Stimulated activated CD4-positive, alpha-beta T cell treated with anti-CD3 and anti-CD28 coated beads, Interleukin-1b, Interleukin-23, amount 100 ng/mL, for 48 hours (primary cell): ENCODE results near the gene PGM3.
A peak's percentile ranks its signal among the peaks of the same experiment; 100 is the strongest.
"Not testable (repeated sequence)": the region's sequence is repeated elsewhere in the genome, so short reads cannot be mapped to it uniquely, and the experiment has no call there.

Experiments used
- DNase-seq: peaks from one replicate; pipeline ENCODE4 v3.0.0-alpha.2; 2020

PGM3 gene, protein sequence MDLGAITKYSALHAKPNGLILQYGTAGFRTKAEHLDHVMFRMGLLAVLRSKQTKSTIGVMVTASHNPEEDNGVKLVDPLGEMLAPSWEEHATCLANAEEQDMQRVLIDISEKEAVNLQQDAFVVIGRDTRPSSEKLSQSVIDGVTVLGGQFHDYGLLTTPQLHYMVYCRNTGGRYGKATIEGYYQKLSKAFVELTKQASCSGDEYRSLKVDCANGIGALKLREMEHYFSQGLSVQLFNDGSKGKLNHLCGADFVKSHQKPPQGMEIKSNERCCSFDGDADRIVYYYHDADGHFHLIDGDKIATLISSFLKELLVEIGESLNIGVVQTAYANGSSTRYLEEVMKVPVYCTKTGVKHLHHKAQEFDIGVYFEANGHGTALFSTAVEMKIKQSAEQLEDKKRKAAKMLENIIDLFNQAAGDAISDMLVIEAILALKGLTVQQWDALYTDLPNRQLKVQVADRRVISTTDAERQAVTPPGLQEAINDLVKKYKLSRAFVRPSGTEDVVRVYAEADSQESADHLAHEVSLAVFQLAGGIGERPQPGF

DNA sequence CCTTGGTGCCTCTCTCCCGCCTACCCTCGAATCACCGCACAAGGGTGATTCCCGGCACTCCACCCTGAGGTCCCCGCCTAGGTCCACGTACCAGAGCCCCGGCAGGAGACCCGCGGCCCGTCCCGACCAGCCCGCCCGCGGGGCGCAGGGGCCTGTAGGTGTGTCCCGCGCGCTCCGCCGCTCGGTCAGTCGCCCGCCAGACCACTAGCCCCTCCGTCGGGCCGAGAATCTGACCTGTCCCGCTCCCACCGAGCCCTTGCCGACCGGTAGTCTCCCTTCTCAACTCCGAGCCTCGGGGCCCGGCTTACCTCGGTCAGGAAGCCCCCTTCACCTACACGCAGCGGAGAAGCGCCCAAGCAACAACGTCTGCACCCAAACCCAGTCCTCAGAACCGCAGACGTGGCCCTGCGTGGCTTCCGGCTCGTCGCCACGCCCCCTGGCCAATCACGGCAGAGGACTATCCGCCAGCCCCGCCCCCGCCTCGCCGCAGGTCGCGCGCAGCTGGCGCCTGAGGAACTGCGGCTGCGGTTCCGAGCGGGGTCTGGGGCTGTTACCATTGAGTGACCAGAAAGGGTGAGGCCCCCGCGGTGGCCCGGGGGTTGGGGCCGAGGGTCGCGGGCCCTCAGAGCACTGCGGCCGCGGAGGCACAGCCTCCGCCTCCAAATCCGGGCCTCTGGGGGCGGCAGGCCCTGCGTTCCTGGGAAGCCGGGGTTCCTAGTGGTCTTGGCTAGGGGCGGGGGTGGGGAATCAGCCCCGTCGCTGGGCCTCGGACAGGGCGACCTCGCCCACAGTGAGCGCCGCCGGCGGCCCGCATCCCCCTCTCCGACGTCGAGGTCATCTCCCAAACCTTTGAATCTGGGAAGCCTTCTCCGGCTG is at the start of gene PGM3, which contains the start of gene RWDD2A:
Gene PGM3 (minus strand): TSS at position 395 of the 876 bp plus-strand sequence. CDS start 2,253 bp downstream, outside the sequence.
Gene RWDD2A (plus strand): TSS at position 487 of the 876 bp plus-strand sequence. CDS start 1,095 bp downstream, outside the sequence.
- DNase-seq, result peak; percentile 86

DNA sequence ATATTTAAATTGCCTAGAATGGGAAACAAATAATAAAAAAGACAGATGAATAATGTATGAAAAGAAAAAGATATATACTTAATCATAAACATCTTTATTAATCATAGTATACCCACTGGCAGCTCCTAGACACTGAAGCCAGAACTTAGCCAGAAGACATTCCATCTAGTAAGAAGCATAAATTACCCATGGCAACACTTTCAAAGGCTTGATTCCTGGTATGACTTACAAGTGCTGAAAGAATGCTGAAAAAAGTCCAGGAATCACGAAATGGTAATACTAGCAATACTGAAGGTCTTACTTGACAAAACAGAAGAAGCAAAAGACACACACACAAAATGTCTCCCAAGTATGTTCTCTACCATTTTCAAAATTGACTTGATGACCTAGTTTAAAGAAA is 38.1 kb upstream of the PGM3 start:
- DNase-seq, result no peak

DNA sequence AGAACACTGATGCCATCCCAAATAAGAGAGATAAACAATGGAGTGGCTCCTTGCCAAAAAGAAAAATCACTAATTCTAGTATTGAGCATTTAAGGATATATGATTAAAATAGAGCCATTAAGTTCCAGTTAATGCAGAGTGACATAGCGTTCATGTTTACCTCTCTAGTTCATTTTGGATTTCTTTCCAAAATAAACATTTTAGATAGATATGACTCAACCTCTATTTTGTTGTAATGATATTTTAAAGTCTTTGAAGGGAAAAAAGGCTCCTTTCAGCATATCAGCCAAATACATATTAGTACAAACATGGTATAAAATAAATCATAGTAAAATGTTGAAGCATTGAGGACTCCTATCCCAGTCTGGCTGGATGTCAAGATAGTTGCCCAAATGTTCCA is 33.5 kb upstream of the PGM3 start:
- DNase-seq, result no peak

DNA sequence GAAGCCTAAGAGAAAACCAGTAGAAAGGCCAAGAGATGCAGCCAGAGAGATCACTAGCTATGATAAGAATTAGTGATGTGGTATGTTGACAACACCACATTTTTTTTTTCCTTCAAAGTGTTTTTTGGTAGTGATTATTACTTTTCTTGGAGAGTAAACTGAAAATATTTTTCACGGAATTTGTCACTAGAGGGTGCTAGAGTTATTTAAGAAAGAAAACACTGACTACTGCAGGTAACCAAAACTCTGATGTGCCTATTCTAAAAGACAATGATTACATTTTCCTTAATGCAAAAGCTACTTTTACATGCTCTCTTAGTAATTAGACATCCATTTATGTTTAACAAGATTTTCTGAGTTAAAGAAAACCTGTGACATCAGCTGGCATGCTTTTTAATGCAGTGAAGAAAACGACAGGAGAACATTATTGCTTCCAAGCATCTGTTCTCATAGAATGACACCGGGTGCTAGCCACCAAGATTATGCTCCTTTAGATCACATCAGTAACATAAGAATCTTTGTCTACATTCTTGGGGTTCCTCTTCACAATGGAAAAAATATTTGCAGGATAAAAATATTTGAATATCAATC is 28.9 kb upstream of the PGM3 start:
- DNase-seq, result no peak

DNA sequence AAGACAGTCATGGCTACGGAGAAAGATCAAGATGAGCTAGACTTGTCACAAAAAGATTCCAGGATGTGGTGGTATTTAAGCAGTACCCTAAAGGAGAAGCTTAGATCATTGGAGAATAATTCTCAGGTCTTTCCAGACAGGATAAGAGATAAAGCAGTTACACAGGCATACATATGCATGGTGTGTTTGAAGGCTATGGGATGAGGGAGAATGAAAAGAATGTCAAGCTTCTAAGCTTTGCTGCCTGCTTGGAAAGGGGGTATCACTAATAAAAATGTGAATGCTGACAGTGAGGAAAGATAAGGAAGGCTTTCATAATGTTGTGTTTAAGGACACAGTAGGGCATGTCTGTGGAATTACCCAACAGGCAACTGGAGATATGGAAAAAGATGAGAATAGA is 28.2 kb upstream of the PGM3 start:
- DNase-seq, result no peak

DNA sequence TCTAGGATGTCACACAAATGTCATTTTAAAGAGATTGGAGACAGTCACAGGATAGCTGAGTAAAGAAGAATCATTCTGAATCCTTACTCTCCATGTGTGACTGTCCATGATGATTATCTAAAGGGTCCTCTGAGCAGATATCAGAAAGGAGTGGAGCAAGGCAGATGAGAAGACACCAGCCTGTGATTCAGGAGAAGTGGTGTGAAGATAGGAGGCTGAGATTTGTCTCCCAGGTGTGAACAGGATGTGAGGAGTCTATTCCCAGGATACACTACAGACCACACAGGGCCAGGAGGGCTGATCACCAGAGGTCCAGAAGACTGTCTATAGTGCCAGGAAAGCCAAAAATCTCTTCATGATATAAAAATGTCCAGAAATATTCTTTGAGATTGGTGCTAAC is 27.1 kb upstream of the PGM3 start:
- no peak for DNase-seq

DNA sequence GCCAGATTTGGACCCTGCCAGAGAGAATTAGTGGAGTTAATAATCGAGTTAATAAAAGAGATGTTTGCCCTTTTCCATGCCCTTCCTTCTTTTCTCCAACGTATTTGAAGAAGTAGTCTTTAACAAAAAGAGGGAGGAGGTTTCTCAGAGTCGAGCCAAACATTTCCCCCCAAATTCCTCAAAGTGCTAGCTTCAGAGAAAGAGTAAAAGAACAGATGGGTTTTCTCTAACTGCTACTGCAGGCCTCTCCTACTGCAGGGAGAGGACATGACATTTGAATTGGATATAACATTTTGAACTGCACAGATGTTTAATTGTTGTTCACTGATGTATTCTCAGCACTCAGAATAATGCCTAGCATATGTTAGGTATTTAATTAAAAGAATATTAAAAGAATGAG is 25.6 kb upstream of the PGM3 start:
- DNase-seq, result no peak

DNA sequence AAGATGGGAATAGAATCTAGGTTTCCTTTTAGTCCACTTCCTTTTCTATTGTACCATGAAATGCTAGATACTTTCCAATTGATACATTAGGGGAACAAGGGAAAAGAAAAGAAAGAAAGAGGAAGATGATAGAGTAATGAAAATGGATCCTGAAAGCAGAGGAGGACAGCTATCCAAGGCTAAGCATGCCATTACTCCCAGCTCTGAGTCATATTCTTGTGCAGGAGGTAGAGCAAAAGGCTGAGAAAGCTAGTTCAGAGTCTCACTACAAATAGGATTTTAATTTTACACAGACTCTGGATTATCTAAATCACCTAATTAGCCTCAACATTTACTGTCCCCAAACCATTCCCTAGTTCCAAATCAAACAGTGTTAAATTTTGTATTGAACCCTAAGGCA is 23.7 kb upstream of the PGM3 start:
- DNase-seq, result no peak

DNA sequence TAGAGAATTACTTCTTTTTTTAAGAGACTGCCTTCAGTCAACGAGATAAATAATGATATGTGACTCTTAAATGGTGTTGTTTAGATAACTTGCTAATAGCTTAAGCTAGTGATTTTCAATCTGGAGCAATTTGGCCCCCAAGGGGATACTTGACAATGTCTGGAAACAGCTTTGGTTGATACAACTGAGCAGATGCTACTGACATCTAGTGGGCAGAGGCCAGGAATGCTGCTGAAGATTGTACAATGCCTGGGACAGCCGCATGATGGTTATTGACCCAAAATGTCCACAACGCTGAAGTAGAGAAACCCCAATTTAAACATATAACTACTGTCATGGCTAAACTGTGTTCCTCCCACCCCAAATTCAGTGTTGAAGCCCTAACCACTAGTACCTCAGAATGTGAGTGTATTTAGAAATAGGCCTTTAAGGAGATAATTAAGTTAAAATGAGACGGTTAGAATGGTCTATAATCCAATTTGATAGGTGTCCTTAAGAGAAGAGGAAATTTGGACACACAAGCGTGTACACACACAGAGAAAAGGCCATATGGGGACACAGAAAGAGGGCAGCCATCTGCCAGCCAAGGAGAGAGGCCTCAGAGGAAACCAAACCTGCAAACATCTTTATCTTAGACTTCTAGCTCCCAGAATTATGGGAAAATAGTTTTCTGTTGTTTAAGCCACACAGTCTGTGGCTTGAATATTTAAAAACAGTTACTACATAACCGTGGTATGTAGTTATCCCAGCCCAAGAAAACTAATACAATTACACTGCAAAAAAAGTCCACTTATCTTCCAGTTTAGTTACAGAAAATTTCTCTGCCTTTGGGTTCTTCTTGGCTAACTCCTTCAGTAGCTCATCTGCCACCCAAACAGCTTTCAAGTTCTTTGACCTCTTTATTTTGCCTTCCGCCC is 22.3 kb upstream of the PGM3 start:
- DNase-seq, result peak; percentile 56

DNA sequence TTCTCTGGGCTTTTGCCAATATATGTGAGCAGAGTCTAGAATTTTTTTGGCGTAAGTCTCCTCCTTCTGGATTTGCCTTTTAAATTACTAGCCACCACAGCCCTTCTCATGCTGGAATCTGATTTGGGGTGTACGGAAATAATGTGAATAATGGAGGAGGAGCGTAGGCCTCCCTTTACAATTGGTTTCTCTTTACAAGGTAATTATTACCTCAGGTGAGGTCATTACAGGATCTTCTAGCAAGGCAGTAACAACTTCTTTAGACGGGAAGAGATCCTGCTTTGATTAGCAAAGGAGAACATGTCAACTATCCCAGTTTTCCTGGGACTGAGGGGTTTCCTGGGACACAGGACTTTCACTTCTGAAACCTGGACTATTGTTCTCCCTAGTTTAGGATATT is 9.0 kb upstream of the PGM3 start:
- no peak for DNase-seq

DNA sequence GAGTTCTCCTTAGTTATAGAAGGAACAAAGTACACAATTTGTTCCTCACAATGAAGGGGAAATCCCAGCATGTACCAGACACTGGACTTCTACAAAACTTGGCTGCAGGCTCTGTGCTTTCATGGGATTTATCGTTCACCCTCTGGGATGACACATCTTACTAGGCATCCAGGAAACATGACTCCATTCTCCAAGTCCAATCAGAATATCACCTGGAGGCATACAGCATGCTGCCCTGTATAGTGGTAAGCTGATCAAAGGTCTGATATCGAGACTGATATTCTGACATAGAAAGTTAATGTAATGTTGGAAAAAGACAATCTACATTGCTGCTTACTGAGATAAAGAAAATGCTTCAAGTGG is 6.8 kb upstream of the PGM3 start:
- DNase-seq, result no peak

DNA sequence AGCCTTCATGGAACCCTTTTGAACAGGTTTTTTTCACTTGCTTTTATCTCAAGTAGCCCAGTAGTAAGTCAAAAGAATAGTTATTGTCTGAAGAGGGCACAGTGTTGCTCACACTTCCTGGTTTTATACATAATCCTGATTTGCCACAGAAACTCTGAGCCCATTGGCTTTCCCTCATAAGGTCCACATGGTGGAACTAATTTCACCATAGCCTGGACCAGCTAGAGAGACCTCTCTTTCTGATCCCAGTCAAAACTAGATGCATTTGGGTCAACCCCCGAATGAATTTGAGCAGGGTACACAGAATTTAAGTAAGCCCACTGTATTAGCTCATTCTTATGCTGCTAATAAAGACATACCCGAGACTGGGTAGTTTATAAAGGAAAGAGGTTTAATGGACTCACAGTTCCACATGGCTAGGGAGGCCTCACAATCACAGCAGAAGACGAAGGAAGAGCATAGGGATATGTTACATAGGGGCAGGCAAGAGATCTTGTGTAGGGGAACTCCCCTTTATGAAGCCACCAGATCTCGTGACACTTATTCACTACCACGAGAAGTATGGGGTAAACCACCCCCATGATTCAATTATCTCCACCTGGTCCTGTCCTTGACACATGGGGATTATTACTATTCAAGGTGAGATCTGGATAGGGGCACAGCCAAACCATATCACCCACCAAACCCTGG is 6.3 kb upstream of the PGM3 start:
- no peak for DNase-seq

DNA sequence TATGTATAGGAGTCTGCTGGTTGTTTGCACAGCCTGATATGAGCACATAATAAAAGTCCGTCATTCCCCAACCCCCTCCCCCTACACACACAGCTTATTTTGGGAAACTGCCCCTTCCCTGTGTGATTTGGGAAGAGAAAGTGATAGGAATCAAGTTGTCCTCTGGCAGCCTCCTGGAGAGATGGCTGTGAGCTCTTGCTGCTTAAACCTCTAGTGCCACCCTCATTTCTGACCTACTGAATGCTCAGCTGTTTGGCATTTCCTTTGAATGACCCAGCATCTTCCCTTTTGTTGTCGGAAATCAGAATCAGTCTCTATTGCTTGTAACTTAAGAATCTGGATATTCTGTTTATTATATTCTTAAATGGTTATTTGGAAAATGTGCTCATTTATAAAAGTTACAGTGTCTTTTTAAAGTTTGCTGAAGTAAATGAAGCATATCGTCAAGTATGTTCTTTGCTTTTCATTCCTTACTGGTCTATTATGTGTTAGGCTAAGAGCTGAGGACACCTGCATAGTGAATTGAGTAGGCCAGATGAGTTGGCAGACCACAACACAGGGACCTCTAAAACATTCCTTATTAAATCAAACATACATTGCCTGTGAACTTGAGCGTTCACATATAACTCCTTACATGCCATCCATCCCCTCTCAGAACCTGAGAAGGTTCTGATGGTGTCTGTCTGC is 5.6 kb upstream of the PGM3 start:
- DNase-seq, result no peak

DNA sequence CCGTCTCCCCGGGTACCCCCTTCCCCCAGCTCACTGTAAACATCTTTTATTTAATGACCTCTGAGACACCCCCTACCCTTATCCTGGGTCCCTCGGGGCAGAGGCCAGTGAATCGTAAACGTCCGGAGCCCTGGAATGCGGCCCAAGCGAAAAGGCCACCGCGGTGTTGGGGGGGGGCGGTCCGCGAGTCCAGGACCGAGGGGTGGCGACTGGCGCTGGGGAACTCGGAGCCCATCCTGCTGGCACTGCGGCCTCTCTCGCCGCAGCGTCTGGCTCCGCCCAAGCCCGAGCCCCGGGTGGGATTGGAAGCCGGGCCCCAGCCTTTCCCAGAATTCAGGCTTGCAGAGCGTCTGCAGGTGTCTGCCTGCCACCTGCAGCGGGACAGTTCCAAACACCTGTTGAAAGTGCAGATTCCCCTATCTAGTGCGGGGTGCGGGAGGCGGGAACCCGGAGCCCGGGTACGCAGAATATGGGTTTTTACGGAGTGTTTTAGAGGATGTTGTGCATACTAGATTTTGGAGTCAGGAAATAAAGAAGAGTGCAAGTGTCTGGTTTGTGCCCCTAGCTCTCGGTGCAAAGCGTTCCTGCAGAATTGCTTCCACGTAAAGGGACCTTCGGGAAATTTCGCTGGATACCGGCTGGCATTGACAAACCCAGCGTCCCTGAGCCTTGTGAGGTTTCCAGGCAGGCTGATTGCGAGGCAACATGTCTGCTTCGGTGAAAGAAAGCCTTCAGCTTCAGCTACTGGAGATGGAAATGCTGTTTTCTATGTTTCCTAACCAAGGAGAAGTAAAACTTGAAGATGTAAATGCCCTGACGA is 892 bp upstream of the PGM3 start:
- peak; percentile 2 for DNase-seq

DNA sequence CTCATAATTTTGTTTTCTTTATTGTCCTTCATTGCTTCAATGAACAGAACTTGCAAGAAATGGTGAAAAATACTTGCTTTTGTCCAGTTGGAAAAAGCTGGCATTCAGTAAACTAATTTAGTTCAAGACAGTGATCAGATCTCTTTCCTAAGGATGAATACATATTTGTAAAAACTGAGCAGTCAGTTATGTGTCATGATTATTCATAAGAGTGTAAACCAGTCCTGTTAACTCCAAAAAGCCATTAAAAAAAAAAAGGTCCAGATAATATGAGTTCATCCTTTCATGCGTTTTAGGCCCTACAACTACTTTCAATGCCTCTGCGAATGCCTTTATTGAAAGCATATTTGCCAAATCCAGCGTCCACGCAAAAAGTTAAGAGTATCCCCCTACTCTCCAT is 609 bp downstream of the PGM3 start:
- no peak for DNase-seq

DNA sequence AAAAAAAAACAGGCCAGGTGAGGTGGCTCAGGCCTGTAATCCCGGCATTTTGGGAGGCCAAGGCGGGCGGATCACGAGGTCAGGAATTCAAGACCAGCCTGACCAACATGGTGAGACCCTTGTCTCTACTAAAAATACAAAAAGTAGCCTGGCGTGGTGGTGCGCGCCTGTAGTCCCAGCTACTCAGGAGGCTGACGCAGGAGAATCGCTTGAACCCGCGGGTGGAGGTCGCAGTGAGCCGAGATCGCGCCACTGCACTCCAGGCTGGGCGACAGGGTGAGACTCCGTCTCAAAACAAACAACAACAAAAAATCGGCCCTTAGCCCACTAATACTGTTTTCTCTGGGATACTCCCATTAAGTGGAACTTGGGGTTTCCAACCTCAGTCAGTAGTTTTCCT is 1.1 kb downstream of the PGM3 start:
- DNase-seq, result not testable (repeated sequence)

DNA sequence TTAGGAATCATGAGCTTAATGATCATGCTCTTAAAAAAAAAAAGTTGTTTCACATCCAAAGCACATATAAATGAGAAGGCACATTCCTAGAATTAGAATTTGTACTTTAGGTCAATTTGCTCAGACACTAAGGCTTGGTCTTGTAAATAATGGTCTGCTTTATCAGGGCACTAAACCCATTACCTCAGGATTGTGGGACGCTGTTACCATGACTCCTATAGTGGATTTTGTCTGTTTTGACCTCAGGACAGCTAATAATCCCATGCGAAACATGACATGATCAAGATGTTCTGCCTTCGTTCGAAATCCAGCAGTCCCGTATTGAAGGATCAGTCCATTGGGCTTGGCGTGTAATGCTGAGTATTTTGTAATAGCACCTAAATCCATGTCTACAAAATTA is 2.4 kb downstream of the PGM3 start:
- no peak for DNase-seq

DNA sequence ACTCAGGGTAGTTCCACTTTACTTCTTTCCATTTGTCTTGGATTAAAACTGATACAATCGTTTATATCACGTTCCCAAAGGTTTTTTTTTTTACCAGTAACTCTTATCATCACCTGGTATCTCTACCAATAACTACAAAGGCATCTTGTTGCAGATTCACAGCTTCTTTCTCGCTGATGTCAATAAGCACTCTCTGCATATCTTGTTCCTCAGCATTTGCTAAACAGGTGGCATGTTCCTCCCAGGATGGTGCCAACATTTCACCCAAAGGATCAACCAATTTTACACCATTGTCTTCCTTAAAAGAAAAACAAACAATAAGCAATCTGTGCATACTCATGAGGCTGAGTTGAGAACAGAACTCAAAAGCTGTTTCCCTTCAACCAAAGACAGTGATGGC is 4.6 kb downstream of the PGM3 start:
- DNase-seq, result no peak

DNA sequence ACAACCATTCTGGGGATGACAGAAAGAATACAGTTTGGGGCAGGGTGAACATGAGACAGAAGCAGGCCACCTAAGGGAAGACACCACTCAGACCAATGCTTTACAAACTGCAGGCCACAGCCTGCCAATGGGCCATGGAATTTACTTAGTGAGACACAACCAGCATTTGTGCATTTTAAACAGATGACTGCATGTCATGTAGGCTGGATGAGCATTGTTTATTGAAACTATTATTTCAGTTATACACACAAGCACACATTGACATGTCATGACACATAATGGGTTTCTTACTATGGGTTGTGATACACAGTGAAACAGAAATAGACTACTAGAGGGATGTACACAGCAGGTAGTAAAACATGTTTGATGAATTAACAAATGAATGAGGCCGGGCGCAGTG is 8.0 kb downstream of the PGM3 start:
- DNase-seq, result no peak
